CD4-positive, alpha-beta memory T cell (primary cell): ENCODE results near the gene LDHAL6B. TPM values are rescaled to one million over a fixed set of nuclear protein-coding genes. Genes with fewer than 3 reads are reported as not detected.

ENCODE experiments used
- CTCF ChIA-PET: fragments of 350-600 bp; sonication (Branson Sonifier 250); formaldehyde crosslinking; loops from one replicate; lab custom pipeline; 2021; ENCODE audit warnings: inconsistent platforms; ENCODE audit not compliant: partially characterized antibody; lab: Charles Lee
- POLR2A ChIA-PET: fragments of 350-600 bp; sonication (Branson Sonifier 250); formaldehyde crosslinking; loops from one replicate; lab custom pipeline; 2021; ENCODE audit not compliant: partially characterized antibody; lab: Charles Lee
- DNase-seq, 5 donors: peaks; one replicate each; pipeline versions ENCODE4 v3.0.0 to v3.0.0-alpha.2; 2020 to 2022; ENCODE audit warnings: mixed read lengths in 1 of 5
- H3K27ac ChIP-seq: one replicate; pipeline ENCODE4 v1.7.0; 2013; ENCODE audit warnings: low read depth, low read length
- H3K27me3 ChIP-seq: 2 replicates; pipeline ENCODE4 v1.7.0; 2013; ENCODE audit warnings: mild to moderate bottlenecking, low read length, moderate library complexity; ENCODE audit not compliant: insufficient read depth
- H3K36me3 ChIP-seq: 2 replicates; pipeline ENCODE4 v1.7.0; 2013; ENCODE audit warnings: mild to moderate bottlenecking, low read length, moderate library complexity; ENCODE audit not compliant: insufficient read depth
- H3K4me1 ChIP-seq: 2 replicates; pipeline ENCODE4 v1.7.0; 2013; ENCODE audit warnings: mild to moderate bottlenecking, low read length, moderate library complexity; ENCODE audit not compliant: insufficient read depth
- H3K4me3 ChIP-seq, 2 donors: one replicate each; pipeline ENCODE4 v1.7.0; 2013; ENCODE audit warnings: low read length in 2 of 2, mild to moderate bottlenecking in 1 of 2
- H3K9me3 ChIP-seq, 2 donors: one replicate each; pipeline ENCODE4 v1.7.0; 2013; ENCODE audit warnings: low read length in 2 of 2, control low read depth in 1 of 2; ENCODE audit not compliant: control insufficient read depth in 1 of 2
- H3K27ac Mint-ChIP-seq, 7 donors: one replicate each; pipeline ENCODE4 v1.8.0; 2020 to 2021; ENCODE audit warnings: mixed read lengths in 7 of 7, mild to moderate bottlenecking in 6 of 7, inconsistent platforms in 3 of 7, moderate library complexity in 3 of 7
- H3K27me3 Mint-ChIP-seq, 2 donors: one replicate each; pipeline ENCODE4 v1.8.0; 2020 to 2021; ENCODE audit warnings: mixed read lengths in 2 of 2
- H3K36me3 Mint-ChIP-seq, 2 donors: one replicate each; pipeline ENCODE4 v1.8.0; 2020 to 2021; ENCODE audit warnings: mixed read lengths in 2 of 2, inconsistent platforms in 1 of 2, mild to moderate bottlenecking in 1 of 2
- H3K4me1 Mint-ChIP-seq, 4 donors: one replicate each; pipeline ENCODE4 v1.8.0; 2020 to 2021; ENCODE audit warnings: mixed read lengths in 4 of 4, mild to moderate bottlenecking in 1 of 4
- H3K4me3 Mint-ChIP-seq, 8 donors: one replicate each; pipeline ENCODE4 v1.8.0; 2020 to 2021; ENCODE audit warnings: mixed read lengths in 8 of 8, mild to moderate bottlenecking in 7 of 8, moderate library complexity in 6 of 8, inconsistent platforms in 3 of 8
- H3K9me3 Mint-ChIP-seq, 8 donors: one replicate each; pipeline ENCODE4 v1.8.0; 2020 to 2021; ENCODE audit warnings: mixed read lengths in 8 of 8, mild to moderate bottlenecking in 5 of 8, inconsistent platforms in 3 of 8, moderate library complexity in 1 of 8
- intact Hi-C: fragments of 100-400 bp; cut with micrococcal nuclease; formaldehyde crosslinking; loops from one replicate; pipeline ENCODE4 v1.15.1; 2023
- polyA plus RNA-seq, 2 donors: library from polyadenylated mRNA; unstranded; fragments of 300-500 nt; fragmentation: Illumina TruSeq; gene quantifications; one replicate each; pipeline ENCODE4 v1.2.3, GENCODE V29; 2021
- total RNA-seq, 2 experiments: library from RNA; stranded (reverse); gene quantifications; one replicate each; pipeline ENCODE4 v1.2.3, GENCODE V29; 2021

The LDHAL6B gene
- total and polyA plus RNA-seq, 4 experiments from 2014 or later: not detected

DNA sequence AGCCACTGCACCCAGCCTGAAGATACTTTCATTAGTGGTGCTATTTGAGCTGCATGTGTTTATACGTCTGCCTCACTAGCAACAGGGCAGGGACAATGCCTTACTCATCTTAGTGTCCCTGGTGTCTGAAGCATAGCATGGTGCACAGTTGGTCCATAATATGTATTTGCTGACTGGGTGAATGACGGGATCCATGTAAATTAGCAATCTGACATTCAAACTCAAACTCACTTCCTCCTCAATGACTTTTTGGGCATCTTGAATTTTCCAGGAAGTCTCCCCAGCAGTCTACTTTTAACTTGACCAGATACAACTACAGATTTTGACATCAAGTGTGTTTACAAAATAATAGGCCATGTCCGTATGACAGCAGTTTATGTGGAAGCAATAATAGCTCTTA is 3.0 kb upstream of the LDHAL6B start:
- no peaks in the 10 kb centered on the region for H3K9me3 ChIP-seq
- ChIA-PET CTCF (interaction anchor here (1.3 kb wide), 1 partner anchor 23 kb away, joined by 3 read pairs; no protein-coding TSS in a partner anchor), POLR2A (no interaction called here)
- no peaks in the 10 kb centered on the region for H3K27me3 ChIP-seq
- no peak overlapping the region for H3K4me3 ChIP-seq
- DNase-seq: no peak
- intact Hi-C loops: no loop called here
- no peaks in the 10 kb centered on the region for H3K4me1 Mint-ChIP-seq
- H3K9me3 Mint-ChIP-seq: no peaks in the 10 kb centered on the region
- H3K27me3 Mint-ChIP-seq: peaks cover 2 to 3% of the 10 kb centered on the region in 2 donors
- no peak overlapping the region for H3K27ac Mint-ChIP-seq
- no peaks in the 10 kb centered on the region for H3K36me3 ChIP-seq
- no peaks in the 10 kb centered on the region for H3K4me1 ChIP-seq
- H3K36me3 Mint-ChIP-seq: no peaks in the 10 kb centered on the region
- H3K4me3 Mint-ChIP-seq: no peak overlapping the region
- no peak overlapping the region for H3K27ac ChIP-seq

DNA sequence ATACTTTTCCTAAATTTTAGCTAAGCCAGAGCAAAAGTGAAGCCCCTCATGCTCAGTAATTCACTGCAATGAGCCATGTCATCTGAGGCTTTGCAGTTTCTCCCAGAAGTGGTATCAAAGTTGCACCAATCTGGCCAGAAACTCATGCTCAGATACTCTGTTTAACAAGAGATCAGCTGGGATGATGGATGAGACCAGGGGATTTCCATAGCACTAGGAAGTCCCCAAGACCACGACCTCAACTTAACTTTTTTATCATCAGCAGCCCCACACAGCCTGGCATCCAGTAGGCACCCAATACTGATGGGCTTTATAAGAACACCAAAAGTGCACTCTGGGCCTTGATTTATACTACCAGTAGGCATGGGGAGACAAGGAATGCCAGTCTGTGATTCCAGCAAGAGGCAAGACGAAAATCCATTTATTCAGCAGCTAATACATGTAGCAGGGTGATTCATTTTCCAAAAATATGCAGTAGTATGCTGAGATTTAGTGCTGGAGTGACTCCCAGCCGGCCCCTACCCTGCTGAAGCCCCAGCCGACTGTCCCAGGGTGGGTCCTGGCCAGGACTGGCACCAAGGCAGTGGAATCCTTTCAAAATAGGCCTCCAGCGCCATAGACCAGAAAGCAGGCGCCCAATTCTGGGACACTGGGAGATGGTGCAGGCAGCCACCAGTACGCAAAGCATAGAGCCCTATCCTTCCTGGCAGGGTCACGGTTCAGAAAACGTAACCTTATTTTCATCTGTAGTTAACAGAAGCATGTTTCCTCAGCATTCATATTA is 612 bp upstream of the LDHAL6B start:
- Mint-ChIP-seq H3K9me3 (no peaks in the 10 kb centered on the region), H3K27me3 (peaks cover 2 to 3% of the 10 kb centered on the region in 2 donors), H3K27ac (peak overlapping the region in 2 of 7 donors; percentile 12 to 18), H3K36me3 (no peaks in the 10 kb centered on the region), H3K4me1 (no peaks in the 10 kb centered on the region), H3K4me3 (no peak overlapping the region)
- no peaks in the 10 kb centered on the region for H3K36me3 ChIP-seq
- H3K9me3 ChIP-seq: no peaks in the 10 kb centered on the region
- H3K4me1 ChIP-seq: no peaks in the 10 kb centered on the region
- no peaks in the 10 kb centered on the region for H3K27me3 ChIP-seq
- ChIA-PET POLR2A (no interaction called here), CTCF (no interaction called here)
- H3K27ac ChIP-seq: no peak overlapping the region
- DNase-seq: no peak
- H3K4me3 ChIP-seq: no peak overlapping the region
- intact Hi-C loops: no loop called here

GRCh38 chr15:59208613-59209249 is 2.1 kb downstream of the LDHAL6B start:
- H3K27me3 Mint-ChIP-seq: peaks cover 5 to 6% of the 10 kb centered on the region in 2 donors
- H3K9me3 Mint-ChIP-seq: no peaks in the 10 kb centered on the region
- Histone ChIP-seq H3K4me3 (no peak overlapping the region), H3K27ac (no peak overlapping the region), H3K4me1 (no peaks in the 10 kb centered on the region), H3K9me3 (no peaks in the 10 kb centered on the region), H3K36me3 (no peaks in the 10 kb centered on the region), H3K27me3 (no peaks in the 10 kb centered on the region)
- DNase-seq: no peak
- ChIA-PET CTCF (no interaction called here), POLR2A (no interaction called here)
- no peaks in the 10 kb centered on the region for H3K4me1 Mint-ChIP-seq
- no peaks in the 10 kb centered on the region for H3K36me3 Mint-ChIP-seq
- H3K27ac Mint-ChIP-seq: no peak overlapping the region
- H3K4me3 Mint-ChIP-seq: no peak overlapping the region
- intact Hi-C loops: no loop called here

- H3K27ac Mint-ChIP-seq: no peak overlapping the region
- H3K4me1 Mint-ChIP-seq: no peaks in the 10 kb centered on the region
- H3K27me3 Mint-ChIP-seq: peaks cover 2 to 6% of the 10 kb centered on the region in 2 donors
- no peaks in the 10 kb centered on the region for H3K36me3 ChIP-seq
- ChIA-PET POLR2A (no interaction called here), CTCF (no interaction called here)
- no peak overlapping the region for H3K4me3 Mint-ChIP-seq
- no peaks in the 10 kb centered on the region for H3K36me3 Mint-ChIP-seq
- no peaks in the 10 kb centered on the region for H3K4me1 ChIP-seq
- H3K9me3 Mint-ChIP-seq: no peaks in the 10 kb centered on the region
- H3K27me3 ChIP-seq: no peaks in the 10 kb centered on the region
- no peaks in the 10 kb centered on the region for H3K9me3 ChIP-seq
- no peak for DNase-seq
- H3K4me3 ChIP-seq: no peak overlapping the region
- no peak overlapping the region for H3K27ac ChIP-seq
- intact Hi-C loops: no loop called here
Measured at GRCh38 chr15:59210186-59210585, 3.5 kb downstream of the LDHAL6B start.

- no peak overlapping the region for H3K27ac Mint-ChIP-seq
- Histone ChIP-seq H3K4me1 (no peaks in the 10 kb centered on the region), H3K36me3 (no peaks in the 10 kb centered on the region), H3K9me3 (no peaks in the 10 kb centered on the region), H3K4me3 (no peak overlapping the region), H3K27me3 (no peaks in the 10 kb centered on the region), H3K27ac (no peak overlapping the region)
- ChIA-PET CTCF (interaction anchor here (1.1 kb wide), 1 partner anchor 51 kb away, joined by 3 read pairs; no protein-coding TSS in a partner anchor), POLR2A (no interaction called here)
- no peaks in the 10 kb centered on the region for H3K36me3 Mint-ChIP-seq
- H3K4me3 Mint-ChIP-seq: no peak overlapping the region
- H3K9me3 Mint-ChIP-seq: no peaks in the 10 kb centered on the region
- intact Hi-C loops: no loop called here
- no peaks in the 10 kb centered on the region for H3K4me1 Mint-ChIP-seq
- peaks cover 2 to 4% of the 10 kb centered on the region in 2 donors for H3K27me3 Mint-ChIP-seq
- no peak for DNase-seq
Measured at GRCh38 chr15:59216911-59217310, 10.3 kb downstream of the LDHAL6B start.

DNA sequence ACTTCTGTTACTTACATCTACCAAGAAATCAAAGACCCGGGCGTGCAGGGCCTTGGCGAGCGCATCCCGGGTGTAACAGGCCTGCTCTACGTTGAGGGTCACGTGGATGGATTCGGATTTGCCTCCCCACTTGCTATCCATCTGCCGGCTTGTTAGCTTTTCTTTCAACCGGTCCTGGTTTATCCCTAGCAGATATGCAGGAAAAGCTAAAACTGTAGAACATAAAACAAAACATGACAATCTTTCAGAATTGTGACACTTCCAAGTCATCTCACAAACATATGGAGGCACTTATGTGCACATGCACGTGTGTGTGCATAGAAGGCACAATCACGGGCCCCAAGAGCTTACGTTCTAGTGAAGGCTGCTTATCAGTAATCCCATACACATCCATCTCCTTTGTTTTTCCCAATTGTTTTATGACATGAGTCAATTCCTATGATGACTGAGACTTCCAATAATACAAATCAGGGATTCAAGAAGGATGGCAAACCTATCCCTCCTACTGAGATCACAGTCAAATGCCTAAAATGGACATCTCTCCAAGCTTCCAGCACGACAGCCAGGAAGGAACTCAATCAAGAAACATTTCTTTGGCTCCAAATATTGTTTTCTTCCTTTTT is 11.3 kb downstream of the LDHAL6B start:
- H3K9me3 ChIP-seq: no peaks in the 10 kb centered on the region
- ChIA-PET POLR2A (no interaction called here), CTCF (interaction anchor here (1.1 kb wide), 1 partner anchor 52 kb away, joined by 3 read pairs; no protein-coding TSS in a partner anchor)
- H3K27me3 ChIP-seq: no peaks in the 10 kb centered on the region
- no peaks in the 10 kb centered on the region for H3K36me3 ChIP-seq
- no peak for DNase-seq
- H3K4me1 ChIP-seq: no peaks in the 10 kb centered on the region
- Mint-ChIP-seq H3K36me3 (no peaks in the 10 kb centered on the region), H3K27ac (no peak overlapping the region), H3K4me1 (no peaks in the 10 kb centered on the region), H3K4me3 (no peak overlapping the region), H3K27me3 (peaks cover 2 to 3% of the 10 kb centered on the region in 2 donors), H3K9me3 (no peaks in the 10 kb centered on the region)
- no peak overlapping the region for H3K4me3 ChIP-seq
- no peak overlapping the region for H3K27ac ChIP-seq
- intact Hi-C loops: no loop called here

- no peak overlapping the region for H3K27ac Mint-ChIP-seq
- CTCF ChIA-PET: no interaction called here
Measured at GRCh38 chr15:59218710-59219109, 12.1 kb downstream of the LDHAL6B start.

More at GRCh38 chr15:59218710-59219109, 12.1 kb downstream of the LDHAL6B start:
- Mint-ChIP-seq H3K27me3 (peaks cover 2 to 3% of the 10 kb centered on the region in 2 donors), H3K4me1 (no peaks in the 10 kb centered on the region), H3K4me3 (no peak overlapping the region), H3K9me3 (no peaks in the 10 kb centered on the region), H3K36me3 (no peaks in the 10 kb centered on the region)
- no peak overlapping the region for H3K4me3 ChIP-seq
- no peaks in the 10 kb centered on the region for H3K27me3 ChIP-seq
- H3K4me1 ChIP-seq: no peaks in the 10 kb centered on the region
- H3K9me3 ChIP-seq: no peaks in the 10 kb centered on the region
- DNase-seq: no peak
- H3K36me3 ChIP-seq: no peaks in the 10 kb centered on the region
- no peak overlapping the region for H3K27ac ChIP-seq
- intact Hi-C loops: no loop called here
- POLR2A ChIA-PET: no interaction called here
